ENCODE measurements around the gene OR7G3.

GRCh38 chr19:9115307-9115813 is 11.4 kb downstream of the OR7G3 start, which contains the start of gene OR7G1:
- no peak for TF ChIP-seq CTCF (IDR thresholded peaks at IDR 0.05)
- TF ChIP-seq POLR2A (IDR thresholded peaks at IDR 0.05): no peak

All from testis (tissue), 2 donors.